GM12874 (cell line): ENCODE results near the gene RNF167.

Experiments
- TF ChIP-seq, protein P1 (sequence below): IDR thresholded peaks from 2 replicates; pipeline ENCODE4 v1.5.1; 2011; ENCODE audit warnings: low read depth, mild to moderate bottlenecking, control low read depth, low read length, moderate library complexity; ENCODE audit not compliant: insufficient read depth

RNF167 gene

DNA sequence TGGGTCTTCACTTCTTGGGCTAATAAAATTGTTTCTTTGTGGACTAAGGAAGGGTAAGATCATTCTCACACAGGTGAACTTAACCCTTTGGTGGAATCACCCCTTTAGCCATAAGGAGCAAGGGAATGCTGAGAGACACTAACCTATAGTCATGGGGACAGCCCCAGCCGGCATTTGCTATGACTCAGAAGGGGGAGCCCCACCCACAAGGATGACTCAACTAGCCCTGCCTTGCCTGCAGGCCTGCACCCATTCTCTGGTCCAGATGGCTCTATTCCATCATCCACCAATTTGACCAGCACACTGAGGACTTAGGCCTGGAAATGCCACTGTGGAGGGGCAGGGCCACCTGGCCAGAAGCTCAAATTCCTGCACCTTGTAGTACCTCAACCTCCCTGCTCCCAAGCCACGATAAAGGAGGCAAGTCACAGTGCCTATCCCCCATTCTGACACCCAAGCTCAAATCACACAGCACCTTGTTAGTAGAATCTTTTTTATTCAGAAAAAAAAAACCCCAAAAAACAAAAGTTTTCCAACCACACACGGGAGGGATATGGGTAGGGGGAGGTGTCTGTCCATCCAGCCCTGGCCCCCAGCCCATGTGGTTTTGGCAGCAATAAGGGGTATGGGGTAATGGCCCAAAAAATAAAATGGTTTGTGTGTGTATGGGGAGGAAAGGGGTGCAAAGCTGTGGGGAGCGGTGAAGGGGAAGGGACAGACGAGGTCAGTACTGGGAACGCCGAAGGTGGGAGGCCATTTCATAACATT, 5.3 kb downstream of the RNF167 start:
- TF ChIP-seq, protein P1, sequence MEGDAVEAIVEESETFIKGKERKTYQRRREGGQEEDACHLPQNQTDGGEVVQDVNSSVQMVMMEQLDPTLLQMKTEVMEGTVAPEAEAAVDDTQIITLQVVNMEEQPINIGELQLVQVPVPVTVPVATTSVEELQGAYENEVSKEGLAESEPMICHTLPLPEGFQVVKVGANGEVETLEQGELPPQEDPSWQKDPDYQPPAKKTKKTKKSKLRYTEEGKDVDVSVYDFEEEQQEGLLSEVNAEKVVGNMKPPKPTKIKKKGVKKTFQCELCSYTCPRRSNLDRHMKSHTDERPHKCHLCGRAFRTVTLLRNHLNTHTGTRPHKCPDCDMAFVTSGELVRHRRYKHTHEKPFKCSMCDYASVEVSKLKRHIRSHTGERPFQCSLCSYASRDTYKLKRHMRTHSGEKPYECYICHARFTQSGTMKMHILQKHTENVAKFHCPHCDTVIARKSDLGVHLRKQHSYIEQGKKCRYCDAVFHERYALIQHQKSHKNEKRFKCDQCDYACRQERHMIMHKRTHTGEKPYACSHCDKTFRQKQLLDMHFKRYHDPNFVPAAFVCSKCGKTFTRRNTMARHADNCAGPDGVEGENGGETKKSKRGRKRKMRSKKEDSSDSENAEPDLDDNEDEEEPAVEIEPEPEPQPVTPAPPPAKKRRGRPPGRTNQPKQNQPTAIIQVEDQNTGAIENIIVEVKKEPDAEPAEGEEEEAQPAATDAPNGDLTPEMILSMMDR, result no peak

DNA sequence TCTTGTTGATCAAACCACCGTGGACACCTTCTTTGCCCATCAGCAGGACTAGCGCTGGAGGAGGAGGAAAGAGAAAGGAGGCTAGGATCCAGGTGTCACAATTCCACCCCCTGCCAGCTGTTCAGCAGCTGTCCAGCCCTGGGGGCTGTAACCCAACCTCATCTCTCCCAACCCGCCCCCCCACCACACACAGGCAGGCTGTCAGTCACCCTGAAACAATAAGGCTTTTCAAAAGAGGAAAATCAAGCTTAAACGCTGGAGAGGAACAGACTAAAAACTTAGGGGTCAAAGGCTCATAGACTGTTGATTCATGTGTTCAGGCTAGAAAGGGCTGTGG, 5.8 kb downstream of the RNF167 start:
- TF ChIP-seq, protein P1, result no peak

DNA sequence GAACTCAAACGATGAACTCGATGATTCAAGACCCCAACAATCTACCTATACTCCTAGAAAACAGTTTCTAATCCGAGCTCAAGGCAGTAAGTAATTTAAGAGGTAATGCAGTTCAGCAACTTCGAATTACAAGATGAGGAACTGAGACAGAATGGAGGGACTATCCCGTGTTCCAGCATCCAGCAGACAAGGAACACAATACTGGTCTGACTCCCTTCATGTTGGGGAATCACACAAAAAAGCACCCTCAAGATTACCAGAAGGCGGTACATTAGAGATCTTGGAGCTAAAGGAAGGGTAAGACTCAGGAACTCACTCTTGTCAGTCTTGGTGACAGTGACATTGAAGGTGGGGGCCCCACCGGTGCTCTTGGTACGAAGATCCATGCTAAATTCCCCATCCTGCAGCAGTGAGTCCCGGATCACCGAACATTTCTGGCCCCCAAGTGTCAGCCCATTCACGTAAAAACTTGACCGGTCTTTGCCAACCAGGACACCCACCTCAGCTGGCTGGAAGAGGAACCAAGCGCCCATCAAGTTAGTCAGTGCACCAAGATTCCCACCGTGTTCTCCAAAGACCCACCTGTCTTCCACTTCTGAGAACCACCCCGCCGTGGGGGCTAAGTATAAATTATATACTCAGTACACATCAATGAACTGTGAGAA, 6.4 kb downstream of the RNF167 start:
- TF ChIP-seq, protein P1, result no peak

DNA sequence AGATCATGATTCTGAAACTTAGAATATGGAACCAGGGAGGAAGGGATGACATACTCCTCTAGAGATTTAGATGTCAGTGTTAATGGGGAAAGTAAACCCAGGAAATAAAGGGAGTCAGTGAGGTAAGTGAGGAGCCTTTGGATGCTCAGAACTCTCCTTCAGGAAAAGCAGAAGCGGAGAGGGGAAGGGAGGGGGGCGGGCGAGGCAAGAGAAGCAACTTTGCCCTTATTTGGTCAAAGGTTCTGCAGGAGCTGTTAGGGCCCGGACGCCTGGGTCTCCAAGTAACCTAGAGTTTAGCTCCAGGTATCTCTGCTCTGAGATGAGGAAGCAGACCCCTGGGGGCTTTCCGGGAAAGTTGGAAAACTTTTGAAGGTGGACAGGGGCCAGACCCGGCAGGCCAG, 6.9 kb downstream of the RNF167 start:
- TF ChIP-seq, protein P1, result no peak

DNA sequence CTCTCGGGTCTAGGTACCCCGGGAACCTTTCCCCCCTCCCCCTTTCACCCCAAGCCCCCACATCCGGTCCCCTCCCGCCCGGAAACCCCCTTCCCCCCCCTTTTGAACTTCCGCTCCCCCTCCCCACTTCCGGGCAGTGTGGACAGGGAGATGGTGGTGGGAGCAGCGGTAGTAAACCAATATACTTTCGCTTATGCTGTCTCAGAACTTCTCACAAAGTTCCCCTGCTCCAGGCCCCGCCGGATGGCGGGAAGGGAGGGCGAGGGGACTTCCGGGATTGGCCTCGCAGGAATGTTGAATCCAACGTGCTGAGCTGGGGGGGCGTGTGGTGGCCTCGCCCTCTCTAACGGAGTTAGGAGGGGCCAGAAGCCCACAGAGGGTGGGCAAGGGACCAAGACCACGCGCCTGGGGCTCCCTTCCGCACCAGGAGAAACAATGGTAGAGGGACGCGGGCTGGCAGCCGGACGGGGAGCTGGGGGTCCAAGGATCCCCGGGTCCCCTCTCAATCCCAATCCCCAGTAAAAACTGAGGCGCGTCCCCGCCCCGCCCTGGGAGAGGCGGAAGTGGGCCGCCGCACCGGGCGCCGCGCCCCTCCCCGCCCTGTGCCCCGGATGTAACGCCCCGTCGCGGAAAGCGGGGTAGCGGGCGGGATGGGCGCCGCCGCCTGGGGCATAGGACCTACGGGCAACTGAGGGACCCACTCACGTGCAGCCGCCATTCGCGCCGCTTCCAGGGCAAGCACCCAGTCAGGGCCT, 7.5 kb downstream of the RNF167 start:
- TF ChIP-seq, protein P1, result no peak

DNA sequence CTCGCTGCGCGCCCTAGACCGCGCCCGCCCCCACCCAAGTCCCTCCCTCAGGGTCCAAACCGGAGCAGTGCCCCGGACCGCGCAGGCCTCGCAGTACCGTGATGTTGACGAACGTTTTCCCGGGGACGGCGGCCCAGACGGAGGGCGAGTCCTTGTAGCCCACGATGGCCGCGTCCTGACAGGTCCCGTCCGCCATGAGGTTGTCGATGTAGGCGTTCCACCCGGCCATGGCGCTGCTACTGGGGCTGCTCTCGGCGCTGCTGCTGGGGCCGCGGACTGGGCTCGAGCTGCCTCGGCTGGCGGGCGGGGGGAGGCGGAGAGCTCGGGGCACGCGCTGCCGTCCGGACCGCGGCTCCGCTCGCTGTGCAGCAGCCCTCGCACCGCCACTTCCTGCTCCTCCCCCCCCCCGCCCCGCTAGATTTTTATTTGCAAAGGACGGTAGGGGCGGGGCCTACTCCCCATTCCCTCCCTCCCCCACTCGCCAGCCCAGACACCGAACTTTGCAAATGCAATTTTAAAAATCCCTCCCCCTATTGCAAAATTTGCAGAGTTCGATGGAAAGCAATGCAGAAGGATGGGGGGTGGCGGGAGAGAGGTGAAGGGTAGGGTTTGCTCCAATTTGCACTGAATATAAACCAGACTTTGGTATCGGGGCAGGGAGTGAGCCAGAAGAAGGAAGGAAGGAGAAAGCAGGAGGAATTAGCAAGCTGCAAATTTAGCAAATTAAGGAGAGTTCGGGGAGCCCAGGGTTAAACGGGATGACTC, 8.3 kb downstream of the RNF167 start, which contains the start of gene PFN1:
PFN1 (minus strand) TSS at position 365 of the 765 bp plus-strand sequence; CDS start at position 229, 136 bp downstream.
- TF ChIP-seq, protein P1, result no peak
